GM06990 (cell line): ENCODE results near the gene PBX1.

Source experiments
- DNase-seq: peaks from one replicate; pipeline ENCODE4 v3.0.0-alpha.2; 2011; ENCODE audit not compliant: insufficient read length; ENCODE audit errors: extremely low read depth
- H3K27me3 ChIP-seq: replicated peaks from 2 replicates; pipeline ENCODE4 v1.6.0; 2011; ENCODE audit warnings: low read length; ENCODE audit not compliant: control insufficient read depth, insufficient read depth
- H3K36me3 ChIP-seq: 2 replicates; pipeline ENCODE4 v1.5.1; 2011; ENCODE audit warnings: low read length; ENCODE audit not compliant: control insufficient read depth, insufficient read depth
- H3K4me3 ChIP-seq: replicated peaks from 2 replicates; pipeline ENCODE4 v1.5.1; 2011; ENCODE audit warnings: low read depth, mild to moderate bottlenecking, control low read depth, low read length
- CTCF ChIP-seq: IDR thresholded peaks from 2 replicates; pipeline ENCODE4 v1.5.1; 2011; ENCODE audit warnings: low read length, control low read depth, mild to moderate bottlenecking, inconsistent platforms; ENCODE audit not compliant: insufficient read depth, poor library complexity, severe bottlenecking

PBX1 gene

GRCh38 chr1:164843743-164844500 is 284.9 kb downstream of the PBX1 start:
- TF ChIP-seq CTCF = no peak
- no peaks in the 10 kb centered on the region for H3K27me3 ChIP-seq
- no peaks in the 10 kb centered on the region for H3K36me3 ChIP-seq
- no peak for DNase-seq
- H3K4me3 ChIP-seq = no peak overlapping the region

- no peak overlapping the region for H3K4me3 ChIP-seq
- no peaks in the 10 kb centered on the region for H3K27me3 ChIP-seq
- no peak for DNase-seq
- TF ChIP-seq CTCF = no peak
- H3K36me3 ChIP-seq = no peaks in the 10 kb centered on the region
These were observed 288.0 kb downstream of the PBX1 start for GRCh38 chr1:164846731-164847691.

GRCh38 chr1:164853146-164853545 is 294.2 kb downstream of the PBX1 start:
- DNase-seq = no peak
- H3K36me3 ChIP-seq = no peaks in the 10 kb centered on the region
- no peaks in the 10 kb centered on the region for H3K27me3 ChIP-seq
- H3K4me3 ChIP-seq = no peak overlapping the region
- TF ChIP-seq CTCF = no peak

- no peaks in the 10 kb centered on the region for H3K27me3 ChIP-seq
- TF ChIP-seq CTCF = no peak
- DNase-seq = no peak
- no peak overlapping the region for H3K4me3 ChIP-seq
- H3K36me3 ChIP-seq = no peaks in the 10 kb centered on the region
These were observed 296.8 kb downstream of the PBX1 start for GRCh38 chr1:164855716-164856329.

- H3K27me3 ChIP-seq = no peaks in the 10 kb centered on the region
- no peaks in the 10 kb centered on the region for H3K36me3 ChIP-seq
- no peak for DNase-seq
- no peak overlapping the region for H3K4me3 ChIP-seq
- TF ChIP-seq CTCF = no peak
These were observed 297.4 kb downstream of the PBX1 start for GRCh38 chr1:164856381-164856780.
